Astrocyte (in vitro differentiated cells and primary cell): ENCODE measurements around the gene PML. TPM values are rescaled to one million over a fixed set of nuclear protein-coding genes. Genes with fewer than 3 reads are reported as not detected.

Source experiments
- DNase-seq: peaks from one replicate; pipeline ENCODE4 v3.0.0-alpha.2; 2010; ENCODE audit warnings: low read depth
- FAIRE-seq: peaks from 2 replicates; lab custom pipeline; 2011; peaks lifted over from hg19 to GRCh38; lab: Jason Lieb, UNC
- H2AFZ ChIP-seq: 2 replicates; pipeline ENCODE4 v1.6.0; 2012; ENCODE audit warnings: low read depth, low read length, inconsistent platforms
- H3K27ac ChIP-seq: 2 replicates; pipeline ENCODE4 v1.5.1; 2011; ENCODE audit warnings: low read depth, low read length, inconsistent platforms
- H3K27me3 ChIP-seq: 2 replicates; pipeline ENCODE4 v1.6.0; 2011; ENCODE audit warnings: low read length, inconsistent platforms; ENCODE audit not compliant: insufficient read depth
- H3K36me3 ChIP-seq: 2 replicates; pipeline ENCODE4 v1.5.1; 2011; ENCODE audit warnings: low read length, inconsistent platforms; ENCODE audit not compliant: insufficient read depth
- H3K4me1 ChIP-seq: 2 replicates; pipeline ENCODE4 v1.5.1; 2011; ENCODE audit warnings: low read length, inconsistent platforms; ENCODE audit not compliant: insufficient read depth
- H3K4me2 ChIP-seq: 2 replicates; pipeline ENCODE4 v1.6.0; 2012; ENCODE audit warnings: low read length, inconsistent platforms
- H3K4me3 ChIP-seq: 2 replicates; pipeline ENCODE4 v1.5.1; 2011; ENCODE audit warnings: low read depth, mild to moderate bottlenecking, low read length, inconsistent platforms; ENCODE audit not compliant: insufficient read depth
- H3K79me2 ChIP-seq: 2 replicates; pipeline ENCODE4 v1.6.0; 2012; ENCODE audit warnings: mild to moderate bottlenecking, low read length, inconsistent platforms; ENCODE audit not compliant: insufficient read depth
- H3K9ac ChIP-seq: 2 replicates; pipeline ENCODE4 v1.6.0; 2012; ENCODE audit warnings: mild to moderate bottlenecking, low read length, inconsistent platforms
- H3K9me3 ChIP-seq: 2 replicates; pipeline ENCODE4 v1.5.1; 2012; ENCODE audit warnings: low read depth, mild to moderate bottlenecking, low read length, inconsistent platforms; ENCODE audit not compliant: insufficient read depth
- H4K20me1 ChIP-seq: 2 replicates; pipeline ENCODE4 v1.6.0; 2012; ENCODE audit warnings: low read length, inconsistent platforms; ENCODE audit not compliant: insufficient read depth
- H3K27ac Mint-ChIP-seq: one replicate; pipeline ENCODE4 v1.8.0; 2021; ENCODE audit warnings: mild to moderate bottlenecking, mixed read lengths; ENCODE audit not compliant: unreplicated experiment
- H3K27me3 Mint-ChIP-seq: one replicate; pipeline ENCODE4 v1.8.0; 2021; ENCODE audit warnings: low read depth, mixed read lengths; ENCODE audit not compliant: unreplicated experiment
- H3K36me3 Mint-ChIP-seq: one replicate; pipeline ENCODE4 v1.8.0; 2021; ENCODE audit warnings: low read depth, mixed read lengths; ENCODE audit not compliant: unreplicated experiment
- H3K4me1 Mint-ChIP-seq: one replicate; pipeline ENCODE4 v1.8.0; 2021; ENCODE audit warnings: low read depth, mixed read lengths; ENCODE audit not compliant: unreplicated experiment
- H3K4me3 Mint-ChIP-seq: one replicate; pipeline ENCODE4 v1.8.0; 2021; ENCODE audit warnings: mild to moderate bottlenecking, moderate library complexity, mixed read lengths; ENCODE audit not compliant: unreplicated experiment
- H3K9me3 Mint-ChIP-seq: one replicate; pipeline ENCODE4 v1.8.0; 2021; ENCODE audit warnings: mild to moderate bottlenecking, mixed read lengths; ENCODE audit not compliant: unreplicated experiment
- CTCF ChIP-seq: IDR thresholded peaks from 2 replicates; pipeline ENCODE4 v1.5.1; 2011; ENCODE audit warnings: low read depth, mild to moderate bottlenecking, inconsistent platforms, low read length, moderate library complexity; ENCODE audit not compliant: insufficient read depth
- EZH2 ChIP-seq: IDR thresholded peaks from 2 replicates; pipeline ENCODE4 v1.6.1; 2012; ENCODE audit warnings: mild to moderate bottlenecking, low read length, inconsistent platforms; ENCODE audit not compliant: insufficient read depth
- total RNA-seq: library from RNA; stranded (reverse); gene quantifications from 2 replicates; pipeline ENCODE4 v1.2.1, GENCODE V29; 2021

Gene PML
- total RNA-seq, 1 donor from 2014 or later: 116 TPM

DNA sequence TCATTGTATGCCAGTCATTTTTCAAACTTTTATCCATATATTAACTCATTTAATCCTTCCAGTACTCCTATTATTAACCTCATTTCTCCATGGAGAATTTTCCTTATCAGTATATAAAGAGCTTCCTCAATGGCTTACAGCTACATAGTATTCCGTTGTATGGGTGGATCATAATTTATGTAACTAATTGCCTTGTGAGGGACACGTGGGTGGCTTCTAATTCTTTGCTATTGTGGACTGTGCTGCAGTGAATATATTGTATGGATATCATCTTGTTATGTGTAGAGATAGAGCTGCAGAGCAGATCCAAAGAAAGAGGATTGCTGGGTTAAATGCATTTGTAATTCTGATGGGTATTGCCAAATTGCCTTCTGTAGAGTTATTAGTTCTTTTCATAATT, 25.2 kb downstream of the PML start:
- Mint-ChIP-seq H3K4me3 (no peak overlapping the region), H3K27me3 (no peaks in the 10 kb centered on the region), H3K27ac (no peak overlapping the region), H3K9me3 (no peaks in the 10 kb centered on the region), H3K36me3 (peaks cover 32% of the 10 kb centered on the region), H3K4me1 (peaks cover 2% of the 10 kb centered on the region)
- no peak overlapping the region for H3K4me2 ChIP-seq
- no peaks in the 10 kb centered on the region for H3K27me3 ChIP-seq
- no peaks in the 10 kb centered on the region for H3K9me3 ChIP-seq
- no peak overlapping the region for H3K9ac ChIP-seq
- TF ChIP-seq EZH2 (no peak), CTCF (no peak)
- peaks cover 9% of the 10 kb centered on the region for H3K36me3 ChIP-seq
- no peak overlapping the region for H2AFZ ChIP-seq
- peaks cover 53% of the 10 kb centered on the region for H3K79me2 ChIP-seq
- DNase-seq (no peak), FAIRE-seq (no peak)
- peaks cover 3% of the 10 kb centered on the region for H3K4me1 ChIP-seq
- peaks cover 68% of the 10 kb centered on the region for H4K20me1 ChIP-seq
- H3K4me3 ChIP-seq: no peak overlapping the region
- no peak overlapping the region for H3K27ac ChIP-seq

- Histone ChIP-seq H3K27ac (no peak overlapping the region), H3K79me2 (peaks cover 38% of the 10 kb centered on the region), H3K4me3 (no peak overlapping the region), H4K20me1 (peaks cover 63% of the 10 kb centered on the region), H3K4me2 (no peak overlapping the region), H3K27me3 (no peaks in the 10 kb centered on the region), H3K9ac (no peak overlapping the region), H3K9me3 (no peaks in the 10 kb centered on the region), H3K4me1 (peaks cover 14% of the 10 kb centered on the region), H2AFZ (no peak overlapping the region), H3K36me3 (peaks cover 10% of the 10 kb centered on the region)
- DNase-seq (no peak), FAIRE-seq (no peak)
- Mint-ChIP-seq H3K4me3 (no peak overlapping the region), H3K4me1 (peaks cover 7% of the 10 kb centered on the region), H3K36me3 (peaks cover 30% of the 10 kb centered on the region), H3K27ac (no peak overlapping the region), H3K9me3 (no peaks in the 10 kb centered on the region), H3K27me3 (no peaks in the 10 kb centered on the region)
- TF ChIP-seq EZH2 (no peak), CTCF (no peak)
Observed at GRCh38 chr15:74022706-74023470, 28.4 kb downstream of the PML start.

GRCh38 chr15:74024687-74025086, 30.2 kb downstream of the PML start:
- Histone ChIP-seq H3K9me3 (no peaks in the 10 kb centered on the region), H3K27ac (no peak overlapping the region), H3K4me2 (no peak overlapping the region), H3K9ac (no peak overlapping the region), H3K4me1 (peaks cover 14% of the 10 kb centered on the region), H2AFZ (no peak overlapping the region), H3K27me3 (no peaks in the 10 kb centered on the region), H3K4me3 (no peak overlapping the region), H4K20me1 (peaks cover 59% of the 10 kb centered on the region), H3K36me3 (peaks cover 14% of the 10 kb centered on the region), H3K79me2 (peaks cover 23% of the 10 kb centered on the region)
- Mint-ChIP-seq H3K36me3 (peaks cover 30% of the 10 kb centered on the region), H3K9me3 (no peaks in the 10 kb centered on the region), H3K4me1 (peaks cover 7% of the 10 kb centered on the region), H3K27me3 (no peaks in the 10 kb centered on the region), H3K4me3 (no peak overlapping the region), H3K27ac (no peak overlapping the region)
- FAIRE-seq: no peak
- DNase-seq: no peak
- TF ChIP-seq EZH2 (no peak), CTCF (no peak)
